ENCODE results near the gene THEM5. TPM values are rescaled to one million over a fixed set of nuclear protein-coding genes. Genes with fewer than 3 reads are reported as not detected.

THEM5 gene
- total RNA-seq, 2 experiments from 2014 or later: not detected

DNA sequence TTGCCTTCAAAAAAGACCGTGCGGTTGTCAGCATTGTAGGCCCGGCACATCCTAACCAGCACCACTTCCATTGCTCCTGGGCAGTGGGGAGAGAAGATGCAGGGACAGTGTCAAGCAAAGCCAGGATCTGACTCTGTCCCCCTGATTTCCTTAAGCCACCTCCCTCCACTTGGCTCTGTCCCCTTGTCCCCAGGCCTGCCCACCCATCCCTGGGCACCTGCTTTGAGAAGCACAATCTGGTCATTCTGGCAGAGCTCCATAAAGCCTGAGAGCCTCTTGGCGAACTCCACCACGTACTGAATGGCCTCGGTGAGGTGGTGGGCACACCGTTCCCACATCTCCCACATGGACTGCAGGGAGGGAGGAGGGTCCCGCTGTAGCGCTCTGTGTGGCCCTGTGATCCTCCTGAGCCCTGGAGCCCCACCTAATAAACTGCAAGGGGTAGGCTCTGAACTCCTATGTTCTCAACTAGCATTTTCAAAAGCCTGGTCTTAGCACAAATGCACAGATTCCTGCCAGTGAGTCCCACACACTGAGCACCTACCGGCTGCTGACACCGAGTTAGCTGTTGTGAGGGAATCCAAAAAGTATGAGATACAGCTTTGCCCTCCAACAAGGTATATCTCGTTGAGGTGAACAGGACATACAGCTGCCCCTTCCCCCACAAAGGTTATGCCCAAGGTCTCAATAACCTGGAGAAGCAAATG is 40.1 kb downstream of the THEM5 start:
- Mint-ChIP-seq H3K36me3 (ENCODE audit: low read depth) (no peaks in the 10 kb centered on the region), H3K27ac (no peak overlapping the region)

DNA sequence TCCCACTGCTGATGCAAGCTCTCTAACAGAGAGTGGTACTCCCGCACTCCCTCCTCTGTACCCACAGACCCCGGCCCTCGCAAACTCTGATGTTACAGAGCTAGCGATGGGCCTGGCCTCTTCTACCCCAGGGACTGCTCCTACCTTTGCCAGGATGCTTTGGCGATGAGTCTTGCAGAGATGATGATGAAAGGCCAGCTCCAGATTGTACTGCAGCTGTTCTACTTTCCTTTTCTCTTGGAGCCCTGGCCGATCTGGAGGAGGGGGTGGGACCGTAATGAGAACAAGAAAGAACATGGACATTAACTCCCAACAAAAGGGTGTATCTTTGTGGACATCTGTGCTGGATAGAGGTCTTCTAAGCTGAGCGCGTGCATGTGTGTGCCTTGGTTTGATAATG is 42.3 kb downstream of the THEM5 start:
- no peak for DNase-seq
- H3K36me3 Mint-ChIP-seq (ENCODE audit: low read depth): no peaks in the 10 kb centered on the region

More for the DNA sequence above, 40.1 kb downstream of the THEM5 start:
- peaks cover 23% of the 10 kb centered on the region for H3K4me1 Mint-ChIP-seq (ENCODE audit: low read depth)
- H3K9me3 Mint-ChIP-seq: no peaks in the 10 kb centered on the region
- ATAC-seq (no peak), DNase-seq (no peak)
- intact Hi-C loops (cut with micrococcal nuclease): no loop called here
- H3K27me3 Mint-ChIP-seq: no peaks in the 10 kb centered on the region
- CTCF ChIA-PET: interaction anchor here (0.6 kb wide), 1 partner anchor 86 kb away, joined by 4 read pairs; no protein-coding TSS in a partner anchor
- POLR2A ChIA-PET: no interaction called here
- no peak overlapping the region for H3K4me3 Mint-ChIP-seq
- TF ChIP-seq, protein P1, sequence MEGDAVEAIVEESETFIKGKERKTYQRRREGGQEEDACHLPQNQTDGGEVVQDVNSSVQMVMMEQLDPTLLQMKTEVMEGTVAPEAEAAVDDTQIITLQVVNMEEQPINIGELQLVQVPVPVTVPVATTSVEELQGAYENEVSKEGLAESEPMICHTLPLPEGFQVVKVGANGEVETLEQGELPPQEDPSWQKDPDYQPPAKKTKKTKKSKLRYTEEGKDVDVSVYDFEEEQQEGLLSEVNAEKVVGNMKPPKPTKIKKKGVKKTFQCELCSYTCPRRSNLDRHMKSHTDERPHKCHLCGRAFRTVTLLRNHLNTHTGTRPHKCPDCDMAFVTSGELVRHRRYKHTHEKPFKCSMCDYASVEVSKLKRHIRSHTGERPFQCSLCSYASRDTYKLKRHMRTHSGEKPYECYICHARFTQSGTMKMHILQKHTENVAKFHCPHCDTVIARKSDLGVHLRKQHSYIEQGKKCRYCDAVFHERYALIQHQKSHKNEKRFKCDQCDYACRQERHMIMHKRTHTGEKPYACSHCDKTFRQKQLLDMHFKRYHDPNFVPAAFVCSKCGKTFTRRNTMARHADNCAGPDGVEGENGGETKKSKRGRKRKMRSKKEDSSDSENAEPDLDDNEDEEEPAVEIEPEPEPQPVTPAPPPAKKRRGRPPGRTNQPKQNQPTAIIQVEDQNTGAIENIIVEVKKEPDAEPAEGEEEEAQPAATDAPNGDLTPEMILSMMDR (IDR thresholded peaks at IDR 0.05): no peak

DNA sequence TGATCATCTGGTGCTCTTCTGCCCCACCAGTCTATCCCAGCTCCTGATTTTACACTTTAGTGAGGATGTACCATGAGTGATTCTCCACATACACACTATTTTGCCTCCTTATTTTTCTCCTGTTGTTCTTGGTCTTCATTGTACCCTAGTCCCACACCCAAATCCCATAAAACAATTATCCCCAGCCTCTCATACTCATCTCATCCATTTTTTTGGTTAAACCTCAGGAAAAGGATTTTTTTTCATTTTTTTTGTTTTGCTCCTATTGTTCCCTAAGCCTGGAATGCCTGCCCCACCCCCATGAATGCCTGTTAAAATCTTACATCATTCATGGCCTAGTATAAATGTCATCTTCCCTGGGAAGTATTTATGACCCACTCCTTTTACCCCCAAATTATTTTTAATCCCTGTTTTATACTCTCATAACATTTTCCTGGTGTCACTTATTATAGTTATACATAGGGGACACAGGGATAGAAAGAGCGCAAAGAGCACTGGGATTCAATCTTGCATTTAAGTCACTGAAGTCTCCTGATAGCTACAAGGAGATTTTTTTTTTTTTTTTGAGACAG is 43.4 kb downstream of the THEM5 start:
- POLR2A ChIA-PET: no interaction called here
- peaks cover 1% of the 10 kb centered on the region for H3K4me1 Mint-ChIP-seq (ENCODE audit: low read depth)
- no peak overlapping the region for H3K27ac Mint-ChIP-seq

More for the DNA sequence above, 42.3 kb downstream of the THEM5 start:
- TF ChIP-seq, protein P1 (IDR thresholded peaks at IDR 0.05): no peak
- POLR2A ChIA-PET: interaction anchor here (1.0 kb wide), 1 partner anchor 48 kb away, joined by 3 read pairs; the partner anchor contains the start of gene MRPL9
- no peak for ATAC-seq
- Mint-ChIP-seq H3K9me3 (no peaks in the 10 kb centered on the region), H3K27ac (no peak overlapping the region), H3K27me3 (no peaks in the 10 kb centered on the region), H3K4me3 (no peak overlapping the region), H3K4me1 (ENCODE audit: low read depth) (peaks cover 11% of the 10 kb centered on the region)
- intact Hi-C loops (cut with micrococcal nuclease): no loop called here
- CTCF ChIA-PET: interaction anchor here (1.1 to 1.8 kb wide), 3 partner anchors 9 to 36 kb away, joined by 3 to 6 read pairs (median 3); no protein-coding TSS in a partner anchor

DNA sequence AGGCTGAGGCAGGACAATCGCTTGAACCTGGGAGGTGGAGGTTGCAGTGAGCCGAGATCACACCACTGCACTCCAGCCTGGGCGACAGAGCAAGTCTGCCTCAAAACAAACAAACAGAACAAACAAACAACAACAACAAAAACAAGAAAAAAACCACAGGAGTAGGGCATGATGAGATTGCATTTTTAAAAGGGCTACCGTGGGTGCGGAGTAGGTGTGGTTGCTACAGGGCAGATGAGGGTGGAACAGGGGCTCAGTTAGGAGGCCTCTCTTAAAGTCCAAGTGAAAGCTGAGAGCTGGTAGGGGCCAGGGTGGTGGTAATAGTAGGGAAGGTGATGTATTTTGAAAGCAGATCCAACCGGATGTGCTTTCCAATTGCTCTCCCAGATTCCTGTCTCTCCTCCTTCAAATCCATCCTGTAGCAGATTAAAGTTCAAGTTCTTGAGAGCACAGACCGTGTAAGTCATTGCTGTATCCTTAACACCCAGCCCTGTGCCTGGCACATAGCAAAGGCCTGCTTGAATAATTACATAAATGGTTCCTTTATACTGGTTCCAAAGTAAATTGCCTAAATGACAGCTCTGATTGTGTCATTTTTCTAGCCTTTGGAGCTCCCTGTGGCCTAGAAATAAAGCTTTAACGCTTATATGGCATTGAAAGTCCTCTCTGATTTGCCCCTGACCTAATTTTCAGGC is 44.1 kb downstream of the THEM5 start:
- ATAC-seq: no peak
- DNase-seq: no peak
- Mint-ChIP-seq H3K9me3 (no peaks in the 10 kb centered on the region), H3K36me3 (ENCODE audit: low read depth) (no peaks in the 10 kb centered on the region), H3K4me1 (ENCODE audit: low read depth) (no peaks in the 10 kb centered on the region), H3K27me3 (no peaks in the 10 kb centered on the region), H3K27ac (no peak overlapping the region), H3K4me3 (no peak overlapping the region)
- intact Hi-C loops (cut with micrococcal nuclease): no loop called here
- POLR2A ChIA-PET: interaction anchor here (1.1 to 1.2 kb wide), 2 partner anchors 8 to 29 kb away, joined by 5 read pairs; no protein-coding TSS in a partner anchor
- TF ChIP-seq, protein P1 (IDR thresholded peaks at IDR 0.05): no peak
- CTCF ChIA-PET: interaction anchor here (0.7 kb wide), 1 partner anchor 427 kb away, joined by 3 read pairs; no protein-coding TSS in a partner anchor

More for the DNA sequence above, 43.4 kb downstream of the THEM5 start:
- CTCF ChIA-PET: interaction anchor here (1.8 kb wide), 1 partner anchor 11 kb away, joined by 6 read pairs; no protein-coding TSS in a partner anchor
- intact Hi-C loops (cut with micrococcal nuclease): no loop called here
- H3K9me3 Mint-ChIP-seq: no peaks in the 10 kb centered on the region
- no peak overlapping the region for H3K4me3 Mint-ChIP-seq
- no peak for ATAC-seq
- H3K27me3 Mint-ChIP-seq: no peaks in the 10 kb centered on the region
- DNase-seq: no peak
- no peaks in the 10 kb centered on the region for H3K36me3 Mint-ChIP-seq (ENCODE audit: low read depth)
- TF ChIP-seq, protein P1 (IDR thresholded peaks at IDR 0.05): no peak

Data from activated CD8-positive, alpha-beta T cell treated with anti-CD3 and anti-CD28 coated beads for 36 hours (primary cell).